Stimulated activated CD4-positive, alpha-beta T cell treated with anti-CD3 and anti-CD28 coated beads, Interleukin-2, amount 100 ng/mL, for 48 hours (primary cell): ENCODE results near the gene PISD.

Experiments
- DNase-seq, 2 donors: peaks; one replicate each; pipeline ENCODE4 v3.0.0-alpha.2; 2020

Gene PISD

GRCh38 chr22:31625257-31625640 lies 36.8 kb downstream of the PISD start:
- DNase-seq: no peak

GRCh38 chr22:31623592-31624304 lies 38.3 kb downstream of the PISD start:
- DNase-seq: no peak

GRCh38 chr22:31622980-31623379 lies 39.0 kb downstream of the PISD start:
- no peak for DNase-seq

- DNase-seq: no peak
Measured at GRCh38 chr22:31621507-31622124, 40.4 kb downstream of the PISD start.

- DNase-seq: no peak
Measured at GRCh38 chr22:31620756-31621480, 41.1 kb downstream of the PISD start.

GRCh38 chr22:31619611-31620300 lies 42.3 kb downstream of the PISD start:
- DNase-seq: no peak

- DNase-seq: no peak
Measured at GRCh38 chr22:31618471-31619176, 43.4 kb downstream of the PISD start.

- DNase-seq: no peak
Measured at GRCh38 chr22:31618057-31618456, 44.0 kb downstream of the PISD start.

GRCh38 chr22:31616315-31616980 lies 45.6 kb downstream of the PISD start:
- DNase-seq: peak in 1 of 2 donors; percentile 30

GRCh38 chr22:31615940-31616314 lies 46.1 kb downstream of the PISD start:
- DNase-seq: no peak

- DNase-seq: no peak
Measured at GRCh38 chr22:31615491-31615860, 46.5 kb downstream of the PISD start.

GRCh38 chr22:31614781-31615490 lies 47.1 kb downstream of the PISD start:
- no peak for DNase-seq

- no peak for DNase-seq
Measured at GRCh38 chr22:31613904-31614296, 48.1 kb downstream of the PISD start.

GRCh38 chr22:31613286-31613903 lies 48.6 kb downstream of the PISD start:
- DNase-seq: no peak

GRCh38 chr22:31612891-31613285 lies 49.1 kb downstream of the PISD start:
- DNase-seq: no peak

GRCh38 chr22:31611061-31611760 lies 50.8 kb downstream of the PISD start:
- no peak for DNase-seq

- no peak for DNase-seq
Measured at GRCh38 chr22:31610611-31611010, 51.4 kb downstream of the PISD start.

- DNase-seq: no peak
Measured at GRCh38 chr22:31609716-31610115, 52.3 kb downstream of the PISD start.

- no peak for DNase-seq
Measured at GRCh38 chr22:31607696-31608095, 54.3 kb downstream of the PISD start.

GRCh38 chr22:31605851-31606585 lies 56.0 kb downstream of the PISD start:
- no peak for DNase-seq
